Measurements from ENCODE around the gene CNTFR.

Gene CNTFR

DNA sequence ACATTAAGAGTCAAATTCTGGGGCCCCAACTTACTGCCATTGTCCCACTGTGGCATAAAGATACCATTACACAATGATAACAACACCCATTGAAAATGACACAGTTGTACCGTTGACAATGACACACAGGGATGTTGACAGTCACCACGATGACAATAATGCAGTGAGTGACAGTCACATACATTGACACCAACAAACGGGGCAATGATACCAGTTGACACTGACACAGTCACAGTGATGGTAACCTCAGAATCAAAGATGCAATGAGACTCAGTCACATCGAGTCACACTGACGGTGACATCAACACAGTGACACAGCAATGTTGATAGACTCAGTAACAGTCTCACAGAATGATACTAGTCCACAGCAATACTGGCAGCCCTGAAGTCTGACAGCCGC, 16.9 kb downstream of the CNTFR start:
- no peak for DNase-seq (ENCODE audit: low spot score)

DNA sequence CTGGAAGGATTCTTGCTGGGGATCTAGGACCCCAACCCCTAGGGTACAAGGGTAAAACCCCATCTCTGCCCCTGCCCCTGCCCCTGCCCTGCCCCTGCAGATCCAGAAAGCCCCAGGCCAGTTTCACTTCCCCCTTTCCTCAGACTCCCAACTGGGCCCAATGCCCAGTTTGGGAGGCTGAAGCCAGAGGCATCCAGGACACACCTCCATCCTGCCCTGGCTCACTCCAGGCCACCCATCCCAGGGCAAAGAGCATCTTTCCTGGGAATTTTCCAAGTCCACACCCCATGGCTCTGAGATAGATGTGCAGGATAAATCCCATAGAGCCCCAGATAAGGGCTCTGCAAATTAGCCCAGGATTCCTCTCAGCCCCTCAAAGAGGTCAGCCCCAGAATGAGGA, 17.4 kb downstream of the CNTFR start:
- DNase-seq (ENCODE audit: low spot score): peak; percentile 58

DNA sequence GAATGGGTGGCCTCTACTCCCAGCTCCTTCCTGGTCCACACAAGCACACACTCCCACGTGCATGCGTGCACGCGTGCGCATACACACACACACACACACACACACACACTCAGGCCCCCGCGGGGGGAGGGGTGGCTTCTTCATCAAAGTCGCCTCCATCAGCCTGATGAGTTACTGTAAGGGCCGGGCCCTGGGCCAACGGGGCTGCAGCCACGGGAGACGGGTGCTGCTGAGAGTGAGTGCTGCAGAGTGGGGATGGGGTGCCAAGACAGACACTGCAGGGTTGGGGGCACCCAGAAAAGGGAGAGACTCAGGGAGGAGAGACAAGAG, 18.1 kb downstream of the CNTFR start:
- DNase-seq (ENCODE audit: low spot score): no peak

DNA sequence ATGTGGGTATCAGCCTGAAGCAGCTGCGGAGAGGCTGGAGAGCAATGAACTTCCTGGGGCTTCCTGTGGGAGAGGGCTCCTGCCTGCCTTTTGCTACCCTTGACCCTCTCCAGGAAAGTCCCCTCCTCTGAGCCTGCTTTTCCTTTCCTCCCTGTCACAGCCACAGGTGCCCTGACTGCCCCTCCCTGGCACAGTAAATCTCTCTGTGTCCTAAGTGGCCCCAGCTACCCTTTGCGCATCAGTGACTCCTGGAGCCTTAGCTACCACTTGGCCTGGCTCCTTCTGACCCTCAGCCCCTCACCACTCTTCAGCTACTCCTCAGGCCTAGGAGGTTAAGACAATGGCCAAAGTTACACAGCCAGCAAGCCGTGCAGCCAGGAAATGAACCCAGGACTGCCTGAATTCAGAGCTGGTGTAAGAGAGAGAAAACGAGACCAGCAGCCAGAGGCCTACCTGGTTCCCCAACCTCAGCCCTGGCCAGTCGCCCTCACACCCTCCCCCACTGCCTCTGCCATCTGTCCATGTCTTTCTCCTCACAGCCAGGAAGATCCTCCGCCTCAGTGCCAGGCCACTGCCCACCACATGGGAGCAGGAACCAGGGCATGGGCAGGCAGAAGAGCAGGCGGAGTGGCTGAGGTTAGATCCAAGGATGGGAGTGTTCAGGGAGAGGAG, 18.6 kb downstream of the CNTFR start:
- DNase-seq (ENCODE audit: low spot score): no peak

DNA sequence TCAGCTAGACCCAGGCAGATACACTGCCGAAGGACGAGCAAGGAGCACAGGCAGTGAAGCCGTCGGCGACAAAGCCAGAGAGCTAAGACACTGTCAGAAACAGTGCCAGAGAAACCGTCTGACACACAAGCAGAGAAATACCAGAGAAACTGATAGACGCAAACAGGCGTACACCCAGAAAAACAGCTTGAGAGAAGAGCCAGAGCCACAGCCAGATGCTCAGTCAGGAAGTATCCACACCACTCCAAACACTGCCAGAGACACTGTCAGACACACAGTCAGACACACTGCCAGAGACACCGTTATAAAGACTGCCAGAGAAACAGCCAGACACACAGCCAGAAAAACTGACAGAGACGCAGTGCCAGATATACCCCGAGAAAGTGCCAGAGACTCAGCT, 19.1 kb downstream of the CNTFR start:
- no peak for DNase-seq (ENCODE audit: low spot score)

DNA sequence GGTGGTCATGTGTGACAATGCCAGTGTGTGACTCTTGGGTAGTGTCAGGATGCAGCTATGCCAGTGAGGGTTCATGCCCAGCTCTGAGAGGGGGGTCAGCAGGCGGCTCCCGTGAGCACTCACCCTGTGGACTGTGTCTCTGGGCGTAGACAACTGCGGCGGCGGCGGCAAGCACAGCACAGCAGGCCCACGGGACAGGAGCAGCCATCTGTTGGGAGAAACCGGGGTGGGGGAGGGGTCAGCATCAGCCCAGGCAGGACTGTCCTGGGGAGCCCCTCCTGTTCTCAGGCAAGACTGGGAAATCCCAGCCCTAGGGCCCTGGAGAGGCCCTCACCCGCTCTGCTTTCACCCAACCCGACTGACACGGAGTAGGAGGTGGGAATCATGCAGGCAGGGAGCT, 20.8 kb downstream of the CNTFR start:
- no peak for DNase-seq (ENCODE audit: low spot score)

DNA sequence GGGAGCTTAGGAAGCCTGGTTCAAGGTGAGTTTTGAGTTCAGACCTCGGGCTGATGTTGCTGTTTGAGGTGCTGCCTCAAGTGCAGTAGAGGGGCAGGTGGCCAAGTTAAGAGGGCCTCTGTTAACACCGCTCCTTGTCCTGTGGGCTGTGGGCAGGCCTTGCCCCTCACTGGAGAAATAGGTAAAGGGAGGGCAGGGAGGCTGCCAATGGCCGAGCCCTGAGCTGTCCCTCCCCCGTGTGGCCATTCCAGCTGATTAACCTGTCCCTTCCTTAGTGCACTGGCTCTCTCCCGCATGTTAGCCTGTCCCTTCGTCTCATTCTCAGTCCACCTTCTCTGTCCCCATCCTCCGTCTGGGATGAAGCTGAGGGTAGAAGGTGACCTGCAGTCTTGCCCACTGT, 21.4 kb downstream of the CNTFR start:
- no peak for DNase-seq (ENCODE audit: low spot score)

DNA sequence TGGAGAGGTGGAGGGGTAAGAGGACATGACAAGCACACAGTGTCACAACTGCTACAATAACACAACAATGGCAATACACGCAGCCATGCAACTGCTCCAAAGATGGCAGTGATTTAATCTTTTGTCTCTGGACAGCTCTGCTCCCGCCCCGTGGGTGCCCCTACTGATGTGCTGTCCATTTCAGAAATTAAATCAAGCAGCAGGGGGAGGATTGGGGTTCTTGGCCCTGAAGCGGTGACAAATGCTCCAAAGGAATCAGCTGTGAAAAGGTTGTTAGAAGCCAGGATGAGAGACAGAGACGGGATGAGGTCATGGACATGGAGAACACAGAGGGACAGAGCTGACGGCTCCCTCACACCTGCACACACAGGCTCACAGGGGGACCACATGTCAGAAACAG, 22.6 kb downstream of the CNTFR start:
- no peak for DNase-seq (ENCODE audit: low spot score)

DNA sequence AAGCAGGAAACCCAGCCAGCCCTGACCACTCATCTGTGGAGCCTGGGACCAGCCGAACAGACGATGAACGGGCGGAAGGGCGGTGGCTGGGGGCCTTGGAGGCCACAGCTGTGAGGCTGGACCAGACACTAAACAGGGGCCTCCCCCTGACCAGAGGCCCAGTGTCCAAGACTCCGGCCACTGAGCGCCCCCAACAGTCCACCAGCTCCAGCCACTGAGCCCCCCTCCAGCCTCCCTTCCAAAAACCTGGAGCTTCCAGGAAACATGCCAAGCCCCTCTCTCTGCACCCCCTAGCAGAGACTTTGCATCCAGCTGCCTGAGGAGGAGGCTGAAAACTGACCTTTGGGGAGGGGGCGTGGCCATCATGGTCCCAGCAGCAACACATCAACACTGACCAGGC, 23.2 kb downstream of the CNTFR start:
- DNase-seq (ENCODE audit: low spot score): no peak

DNA sequence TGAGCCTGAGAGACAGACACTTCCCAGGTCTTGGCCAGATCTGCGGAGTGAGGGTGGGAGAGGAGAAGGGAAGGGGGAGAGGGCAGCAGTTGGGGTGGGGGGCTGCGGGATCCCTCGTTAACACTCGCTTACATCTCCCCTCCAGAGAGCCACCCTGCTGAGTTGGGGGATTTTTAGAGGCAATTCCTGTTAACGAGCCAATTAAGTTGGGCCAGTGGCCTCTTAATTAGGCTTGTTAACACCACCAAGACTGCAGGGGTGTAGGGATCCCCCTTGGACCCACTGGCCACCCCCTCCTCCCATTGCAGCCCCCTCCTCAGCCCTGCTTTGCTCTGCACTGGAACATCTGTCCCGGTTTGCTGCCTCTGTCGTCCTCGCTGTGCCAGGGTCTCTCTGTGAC, 23.7 kb downstream of the CNTFR start:
- no peak for DNase-seq (ENCODE audit: low spot score)

DNA sequence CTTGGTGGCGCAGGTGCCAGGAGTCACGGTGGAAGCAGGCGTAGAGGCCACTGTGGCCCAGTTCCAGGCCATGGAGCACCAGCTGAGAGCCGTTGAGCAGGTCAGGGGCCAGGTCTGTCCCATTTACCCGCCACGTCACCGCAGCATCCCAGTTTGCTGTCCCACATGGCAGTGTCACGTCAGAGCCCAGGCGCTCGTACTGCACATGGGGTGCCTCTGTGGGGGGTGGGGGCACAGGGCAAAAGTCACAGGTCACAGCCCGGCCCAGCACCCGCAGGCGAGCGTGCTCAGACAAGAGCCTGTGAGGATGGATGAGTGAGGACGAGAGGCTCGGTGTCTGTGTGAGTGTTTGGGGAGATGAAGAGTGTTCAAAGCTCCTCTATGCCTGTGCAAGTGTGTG, 24.9 kb downstream of the CNTFR start:
- DNase-seq (ENCODE audit: low spot score): no peak

DNA sequence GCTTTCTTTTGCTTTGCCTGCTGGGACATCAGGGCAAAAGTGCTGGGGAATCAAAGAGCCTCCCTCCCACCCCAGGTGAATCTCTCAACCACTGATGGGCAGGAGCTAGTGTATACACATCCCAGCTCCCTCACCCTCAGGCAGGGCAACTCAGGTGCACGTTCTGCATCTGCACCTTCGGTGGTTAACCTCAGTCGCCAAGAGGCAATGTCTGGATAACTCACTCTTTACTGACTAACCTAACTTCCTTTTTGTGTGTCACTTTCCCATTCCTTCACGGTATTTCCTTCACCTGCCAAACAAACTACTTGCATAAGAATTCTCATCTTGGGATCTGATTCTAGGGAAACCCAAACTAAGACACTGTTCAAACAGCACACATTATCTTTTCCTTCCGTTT, 26.3 kb downstream of the CNTFR start:
- DNase-seq (ENCODE audit: low spot score): no peak

DNA sequence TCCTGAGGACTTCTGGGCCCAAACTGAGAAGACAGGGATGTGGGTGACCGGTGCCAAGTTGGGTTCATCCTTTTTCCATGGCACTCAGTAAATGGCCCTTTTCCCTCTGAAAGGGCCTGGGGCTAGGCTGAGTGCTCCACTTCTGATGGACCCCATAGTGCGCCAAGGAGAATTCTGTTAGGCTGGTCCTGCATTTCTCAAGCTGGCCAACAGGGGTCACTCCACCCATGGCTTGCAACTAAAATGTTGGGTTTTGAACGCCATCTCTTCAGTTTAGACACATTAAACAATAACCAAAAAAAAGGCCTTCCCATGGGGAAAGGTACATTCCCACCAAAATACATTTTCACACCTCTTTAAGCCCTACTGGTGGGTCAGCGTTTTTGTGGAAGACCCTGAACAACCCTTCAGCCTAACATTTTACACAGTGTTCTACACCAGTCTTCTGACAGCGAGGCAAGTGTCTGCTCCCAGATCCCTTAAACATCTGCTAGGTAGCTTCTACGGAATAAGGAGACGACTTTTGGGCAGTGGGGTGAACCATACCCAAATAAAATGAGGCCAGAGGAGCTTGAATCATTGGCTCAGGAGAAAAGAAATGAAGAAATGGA, 27.3 kb downstream of the CNTFR start:
- no peak for DNase-seq (ENCODE audit: low spot score)

DNA sequence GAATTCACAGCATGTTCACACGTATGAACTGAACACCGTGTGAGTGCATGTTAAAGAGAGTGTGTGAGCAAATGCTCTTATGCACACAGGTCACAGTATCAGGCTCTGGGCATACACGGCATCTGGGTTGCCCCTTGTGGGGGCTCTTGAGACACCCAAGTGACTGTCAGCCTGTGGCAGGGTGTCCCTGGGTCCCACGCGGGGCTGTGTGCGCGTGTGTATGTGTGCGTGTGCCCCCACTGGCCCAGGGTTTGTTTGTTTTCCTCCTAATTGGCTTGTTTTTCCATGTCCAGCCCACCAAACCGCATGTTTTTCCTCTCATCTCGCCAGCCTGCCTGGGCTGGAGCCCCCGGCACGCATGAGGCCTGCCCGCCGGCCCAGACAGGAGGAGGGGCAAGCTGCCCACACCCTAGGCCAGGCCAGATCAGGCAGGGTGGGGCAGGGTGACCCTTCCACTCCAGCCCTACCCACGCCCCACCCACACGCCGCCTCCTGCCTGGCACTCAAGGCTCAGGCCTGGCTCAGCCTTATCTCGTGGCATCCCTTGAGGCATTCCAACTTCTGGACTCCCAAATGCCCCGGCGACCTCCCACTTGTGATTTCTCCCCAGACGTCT, 28.8 kb downstream of the CNTFR start:
- no peak for DNase-seq (ENCODE audit: low spot score)

DNA sequence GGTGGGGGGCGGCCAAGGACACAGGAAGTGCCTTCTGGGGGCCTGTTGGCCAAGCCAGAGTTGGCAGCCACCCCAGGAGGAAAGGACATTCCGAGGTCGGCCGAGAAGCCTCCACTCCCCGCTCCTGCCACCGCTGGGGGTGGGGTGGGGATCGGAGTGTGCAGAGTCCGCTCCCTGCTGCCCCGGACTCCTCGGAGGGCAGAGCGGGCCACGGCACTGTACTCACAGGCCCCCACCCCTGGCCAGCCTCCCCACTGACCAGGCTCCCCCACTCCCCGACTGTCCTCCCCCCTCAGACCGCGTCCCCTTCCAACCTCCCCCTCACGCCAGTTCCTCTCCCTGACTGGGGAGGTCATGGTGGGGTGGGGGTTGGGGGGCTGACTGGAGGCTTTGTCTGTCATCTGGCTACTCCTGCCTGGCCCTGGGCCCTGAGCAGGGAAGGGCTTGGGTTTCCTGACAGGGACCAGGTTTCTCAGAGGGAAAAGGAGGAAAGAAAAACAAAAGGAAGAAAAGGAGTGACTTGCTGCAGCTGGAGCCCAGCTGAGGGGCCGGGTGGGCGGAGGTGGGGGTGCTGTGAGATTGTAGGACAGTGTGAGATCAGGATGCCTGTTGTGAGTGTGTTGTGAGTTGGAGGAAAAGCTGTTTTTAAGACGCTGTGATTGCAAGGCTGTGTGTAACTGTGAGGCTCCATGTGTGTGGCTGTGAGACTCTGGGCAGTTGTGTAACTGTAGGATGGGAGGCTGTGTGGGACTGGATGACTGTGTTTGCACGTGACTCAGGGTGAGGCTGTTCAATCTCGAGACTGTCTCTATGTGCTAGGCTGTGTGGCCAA, 29.7 kb downstream of the CNTFR start:
- DNase-seq (ENCODE audit: low spot score): peak; percentile 63

DNA sequence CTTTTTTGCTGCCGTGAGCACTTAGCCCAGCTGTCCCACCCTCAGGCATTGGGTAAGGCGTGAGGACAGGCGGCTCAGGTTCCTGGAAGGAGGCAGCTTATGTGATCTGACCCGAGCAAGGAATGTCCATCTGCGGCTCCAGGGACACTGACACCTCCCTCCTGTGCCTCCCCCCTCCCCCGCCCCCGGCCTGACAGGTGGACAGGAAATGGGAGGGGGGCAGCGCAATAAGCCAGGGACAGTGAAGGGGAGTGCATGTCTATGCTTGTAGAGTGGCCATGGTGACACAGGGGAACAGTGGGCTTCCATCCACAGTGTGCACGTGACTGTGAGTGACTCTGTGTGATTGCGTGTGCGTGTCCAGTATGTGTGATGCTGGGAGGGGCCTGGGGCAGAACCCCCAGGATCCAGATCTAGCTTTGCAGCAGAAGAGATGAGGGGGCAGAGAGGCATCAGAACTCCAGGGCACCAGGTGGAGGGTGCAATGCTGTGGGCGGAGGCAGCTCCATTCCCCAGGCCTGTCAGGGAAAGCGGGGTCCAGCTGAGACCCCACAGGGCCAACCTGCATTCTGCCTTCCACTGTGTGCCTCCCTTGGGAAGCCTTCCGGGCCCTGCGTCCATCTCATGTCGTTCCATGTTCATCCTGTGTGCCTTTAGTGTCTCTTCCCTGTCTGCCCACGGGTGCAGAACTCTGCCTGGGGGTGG, 30.5 kb downstream of the CNTFR start:
- no peak for DNase-seq (ENCODE audit: low spot score)

DNA sequence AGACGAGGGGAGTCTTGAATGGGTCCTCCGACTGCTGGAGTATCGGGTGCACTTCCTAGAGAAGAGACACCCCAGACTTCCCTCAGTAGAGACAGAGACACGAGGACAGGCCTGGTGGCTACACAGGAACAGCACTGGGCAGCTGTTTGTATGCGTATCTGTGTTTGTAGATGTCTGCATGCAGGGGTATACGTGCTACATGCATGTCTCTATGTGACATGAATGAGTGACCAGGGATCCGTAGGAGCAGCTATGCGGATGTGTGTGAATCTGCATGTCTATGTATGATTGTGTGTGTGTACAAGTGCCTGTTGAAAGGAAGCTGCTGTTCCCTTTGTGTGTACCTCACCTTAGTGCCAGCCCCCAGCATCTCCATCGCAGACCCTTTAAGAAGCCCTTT, 31.2 kb downstream of the CNTFR start:
- no peak for DNase-seq (ENCODE audit: low spot score)

DNA sequence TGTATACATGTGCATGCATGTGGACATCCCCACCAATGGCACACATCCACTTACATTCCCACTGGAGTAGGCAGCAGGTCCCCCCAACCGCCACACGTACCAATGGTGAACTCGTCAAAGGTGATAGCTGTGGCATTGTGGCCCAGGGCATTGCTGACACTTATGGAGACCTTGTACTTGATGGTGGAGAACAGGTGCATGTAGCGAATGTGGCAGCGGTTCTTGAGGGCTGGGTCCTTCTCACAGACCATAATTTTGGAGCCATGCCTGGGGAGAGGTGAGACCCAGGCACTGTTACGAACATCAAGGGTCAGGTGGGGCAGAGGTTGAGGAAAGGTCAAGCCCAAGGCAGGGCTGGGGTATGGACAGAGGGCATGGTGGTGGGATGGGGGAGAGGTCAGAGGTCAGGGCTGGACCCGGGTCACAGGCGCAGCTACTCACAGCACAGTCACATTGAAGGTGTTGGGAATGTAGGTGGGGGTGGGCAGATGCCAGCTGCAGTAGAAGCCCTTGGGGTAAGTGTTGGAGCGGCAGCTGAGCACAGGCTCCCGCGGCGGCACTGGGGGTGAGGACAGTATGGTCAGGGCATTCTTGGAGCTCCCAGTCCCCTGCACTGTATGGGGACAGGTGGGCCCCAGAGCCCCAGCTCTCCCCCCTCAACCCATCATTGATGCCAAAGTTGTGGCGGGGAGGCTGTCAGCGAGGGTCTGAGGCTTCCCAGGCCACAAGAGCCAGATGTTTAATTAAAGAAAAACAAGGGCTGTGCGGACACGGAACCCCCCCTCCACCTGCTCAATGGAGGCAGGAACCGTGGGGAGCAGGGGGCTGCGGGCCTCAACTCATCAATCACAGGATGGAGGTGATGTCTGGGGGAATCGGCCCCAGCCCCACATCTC, 31.9 kb downstream of the CNTFR start:
- DNase-seq (ENCODE audit: low spot score): no peak

DNA sequence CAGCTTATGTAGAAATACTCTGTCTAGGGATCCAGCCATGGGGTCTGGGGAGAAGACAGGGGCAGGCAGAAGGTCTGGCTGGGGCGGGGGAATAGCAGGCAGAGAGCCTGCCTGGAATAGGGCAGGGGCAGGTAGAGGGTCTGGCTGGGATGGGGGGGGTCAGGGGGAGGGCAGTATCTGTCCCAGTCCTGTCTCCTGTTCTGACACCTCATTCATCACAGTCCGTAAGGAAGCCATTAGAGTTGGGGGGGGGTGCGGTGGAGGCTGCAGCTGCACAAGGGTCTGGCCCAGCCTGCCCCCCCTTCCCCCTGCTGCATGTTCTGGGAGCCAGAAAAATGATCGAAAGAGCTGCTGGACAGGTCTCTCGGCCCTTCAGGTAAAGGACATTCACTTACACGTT, 32.6 kb downstream of the CNTFR start:
- DNase-seq (ENCODE audit: low spot score): no peak

DNA sequence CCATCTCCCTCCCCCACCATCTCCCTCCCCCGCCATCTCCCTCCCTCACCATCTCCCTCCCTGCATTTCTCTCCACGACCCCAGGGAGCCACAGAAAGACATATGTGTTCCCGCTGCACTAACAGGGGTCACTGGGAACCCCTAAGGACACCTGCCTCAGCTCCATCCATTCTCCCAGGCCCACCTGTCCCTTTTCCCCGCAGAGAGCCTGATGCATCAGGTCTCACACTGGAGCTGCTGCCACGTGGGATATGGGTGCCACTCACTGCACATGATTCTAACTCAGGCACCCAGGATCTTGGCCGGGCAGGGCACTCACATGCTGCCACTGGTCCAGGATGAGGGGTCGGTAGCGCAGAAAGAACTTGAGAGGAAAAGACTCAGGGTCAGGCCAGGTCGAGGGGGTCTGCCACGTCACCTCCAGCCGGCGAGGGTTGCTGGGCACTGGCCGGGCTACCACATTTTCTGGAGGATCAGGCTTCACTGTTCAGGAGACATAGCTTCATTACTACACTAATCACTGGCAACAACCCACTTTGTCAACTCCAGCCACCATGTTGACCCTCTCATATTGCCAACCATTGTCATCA, 33.5 kb downstream of the CNTFR start:
- DNase-seq (ENCODE audit: low spot score): no peak

DNA sequence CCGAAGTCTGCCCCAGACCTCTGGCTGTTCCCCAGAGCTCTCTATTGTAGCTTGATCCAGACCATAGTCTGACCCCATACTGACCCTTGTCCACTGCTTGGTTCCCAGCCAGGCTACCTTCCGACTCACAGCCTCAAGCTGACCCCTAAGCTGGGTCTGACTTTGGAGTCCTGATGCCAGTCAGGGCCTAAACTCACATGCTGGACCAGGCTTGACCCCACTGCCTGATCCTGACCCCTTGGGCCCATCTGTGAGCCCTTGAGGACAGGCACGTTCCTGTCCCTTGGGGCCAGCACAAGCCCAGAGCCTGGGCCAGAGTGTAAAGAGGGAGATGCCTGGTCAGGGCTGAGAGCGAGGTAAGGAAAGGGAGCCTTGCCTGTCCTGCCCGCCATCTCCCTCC, 34.0 kb downstream of the CNTFR start:
- DNase-seq (ENCODE audit: low spot score): no peak

All from HuH-7 (cell line).